H7 (cell line): Measurements from ENCODE around the gene ABL1. TPM values are rescaled to one million over a fixed set of nuclear protein-coding genes. Genes with fewer than 3 reads are reported as not detected.

Source experiments
- DNase-seq: peaks from one replicate; pipeline ENCODE4 v3.0.0; 2012
- H3K27me3 ChIP-seq: 2 replicates; pipeline ENCODE4 v1.6.0; 2011; ENCODE audit warnings: mild to moderate bottlenecking, low read length; ENCODE audit not compliant: control insufficient read depth, insufficient read depth
- H3K36me3 ChIP-seq: replicated peaks from 2 replicates; pipeline ENCODE4 v1.5.1; 2011; ENCODE audit warnings: low read length; ENCODE audit not compliant: control insufficient read depth, insufficient read depth
- H3K4me3 ChIP-seq: 2 replicates; pipeline ENCODE4 v1.5.1; 2011; ENCODE audit warnings: low read depth, mild to moderate bottlenecking, control low read depth, low read length, moderate library complexity; ENCODE audit not compliant: insufficient read depth
- total RNA-seq: library from RNA; depleted of rRNA; stranded (reverse); fragments of >200 nt; shearing (Covaris generic); gene quantifications from 2 replicates; pipeline ENCODE4 v1.2.3, GENCODE V29; 2014

ABL1 gene
- total RNA-seq, 1 experiment from 2014 or later, result 57.6 TPM

DNA sequence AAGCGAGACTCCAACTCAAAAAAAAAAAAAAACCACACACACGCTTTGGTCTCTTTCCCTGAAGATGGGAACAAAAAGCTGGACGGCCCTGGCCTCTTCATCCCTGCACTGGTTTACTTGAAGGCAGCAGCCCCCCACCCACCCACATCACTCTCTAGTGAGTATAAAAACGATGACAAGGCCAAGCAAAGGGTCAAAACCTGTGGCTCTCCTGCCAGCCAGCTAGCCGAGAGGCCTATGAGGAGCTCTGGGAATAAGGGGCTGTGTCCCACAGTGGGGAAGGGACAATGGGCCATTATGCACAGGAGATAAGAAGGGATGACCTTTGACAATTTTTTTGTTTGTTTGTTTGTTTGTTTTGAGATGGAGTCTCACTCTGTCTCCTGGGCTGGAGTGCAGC is 48.4 kb downstream of the ABL1 start:
- Histone ChIP-seq H3K27me3 (no peaks in the 10 kb centered on the region), H3K36me3 (peaks cover 44% of the 10 kb centered on the region), H3K4me3 (no peak overlapping the region)
- no peak for DNase-seq

DNA sequence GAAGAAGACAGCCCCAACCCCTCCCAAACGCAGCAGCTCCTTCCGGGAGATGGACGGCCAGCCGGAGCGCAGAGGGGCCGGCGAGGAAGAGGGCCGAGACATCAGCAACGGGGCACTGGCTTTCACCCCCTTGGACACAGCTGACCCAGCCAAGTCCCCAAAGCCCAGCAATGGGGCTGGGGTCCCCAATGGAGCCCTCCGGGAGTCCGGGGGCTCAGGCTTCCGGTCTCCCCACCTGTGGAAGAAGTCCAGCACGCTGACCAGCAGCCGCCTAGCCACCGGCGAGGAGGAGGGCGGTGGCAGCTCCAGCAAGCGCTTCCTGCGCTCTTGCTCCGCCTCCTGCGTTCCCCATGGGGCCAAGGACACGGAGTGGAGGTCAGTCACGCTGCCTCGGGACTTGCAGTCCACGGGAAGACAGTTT is 49.1 kb downstream of the ABL1 start:
- no peaks in the 10 kb centered on the region for H3K27me3 ChIP-seq
- peaks cover 43% of the 10 kb centered on the region for H3K36me3 ChIP-seq
- DNase-seq, result no peak
- H3K4me3 ChIP-seq, result no peak overlapping the region

DNA sequence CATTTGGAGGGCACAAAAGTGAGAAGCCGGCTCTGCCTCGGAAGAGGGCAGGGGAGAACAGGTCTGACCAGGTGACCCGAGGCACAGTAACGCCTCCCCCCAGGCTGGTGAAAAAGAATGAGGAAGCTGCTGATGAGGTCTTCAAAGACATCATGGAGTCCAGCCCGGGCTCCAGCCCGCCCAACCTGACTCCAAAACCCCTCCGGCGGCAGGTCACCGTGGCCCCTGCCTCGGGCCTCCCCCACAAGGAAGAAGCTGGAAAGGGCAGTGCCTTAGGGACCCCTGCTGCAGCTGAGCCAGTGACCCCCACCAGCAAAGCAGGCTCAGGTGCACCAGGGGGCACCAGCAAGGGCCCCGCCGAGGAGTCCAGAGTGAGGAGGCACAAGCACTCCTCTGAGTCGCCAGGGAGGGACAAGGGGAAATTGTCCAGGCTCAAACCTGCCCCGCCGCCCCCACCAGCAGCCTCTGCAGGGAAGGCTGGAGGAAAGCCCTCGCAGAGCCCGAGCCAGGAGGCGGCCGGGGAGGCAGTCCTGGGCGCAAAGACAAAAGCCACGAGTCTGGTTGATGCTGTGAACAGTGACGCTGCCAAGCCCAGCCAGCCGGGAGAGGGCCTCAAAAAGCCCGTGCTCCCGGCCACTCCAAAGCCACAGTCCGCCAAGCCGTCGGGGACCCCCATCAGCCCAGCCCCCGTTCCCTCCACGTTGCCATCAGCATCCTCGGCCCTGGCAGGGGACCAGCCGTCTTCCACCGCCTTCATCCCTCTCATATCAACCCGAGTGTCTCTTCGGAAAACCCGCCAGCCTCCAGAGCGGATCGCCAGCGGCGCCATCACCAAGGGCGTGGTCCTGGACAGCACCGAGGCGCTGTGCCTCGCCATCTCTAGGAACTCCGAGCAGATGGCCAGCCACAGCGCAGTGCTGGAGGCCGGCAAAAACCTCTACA is 49.8 kb downstream of the ABL1 start:
- H3K36me3 ChIP-seq, result peaks cover 39% of the 10 kb centered on the region

DNA sequence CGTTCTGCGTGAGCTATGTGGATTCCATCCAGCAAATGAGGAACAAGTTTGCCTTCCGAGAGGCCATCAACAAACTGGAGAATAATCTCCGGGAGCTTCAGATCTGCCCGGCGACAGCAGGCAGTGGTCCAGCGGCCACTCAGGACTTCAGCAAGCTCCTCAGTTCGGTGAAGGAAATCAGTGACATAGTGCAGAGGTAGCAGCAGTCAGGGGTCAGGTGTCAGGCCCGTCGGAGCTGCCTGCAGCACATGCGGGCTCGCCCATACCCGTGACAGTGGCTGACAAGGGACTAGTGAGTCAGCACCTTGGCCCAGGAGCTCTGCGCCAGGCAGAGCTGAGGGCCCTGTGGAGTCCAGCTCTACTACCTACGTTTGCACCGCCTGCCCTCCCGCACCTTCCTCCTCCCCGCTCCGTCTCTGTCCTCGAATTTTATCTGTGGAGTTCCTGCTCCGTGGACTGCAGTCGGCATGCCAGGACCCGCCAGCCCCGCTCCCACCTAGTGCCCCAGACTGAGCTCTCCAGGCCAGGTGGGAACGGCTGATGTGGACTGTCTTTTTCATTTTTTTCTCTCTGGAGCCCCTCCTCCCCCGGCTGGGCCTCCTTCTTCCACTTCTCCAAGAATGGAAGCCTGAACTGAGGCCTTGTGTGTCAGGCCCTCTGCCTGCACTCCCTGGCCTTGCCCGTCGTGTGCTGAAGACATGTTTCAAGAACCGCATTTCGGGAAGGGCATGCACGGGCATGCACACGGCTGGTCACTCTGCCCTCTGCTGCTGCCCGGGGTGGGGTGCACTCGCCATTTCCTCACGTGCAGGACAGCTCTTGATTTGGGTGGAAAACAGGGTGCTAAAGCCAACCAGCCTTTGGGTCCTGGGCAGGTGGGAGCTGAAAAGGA is 50.7 kb downstream of the ABL1 start:
- no peak for DNase-seq
- Histone ChIP-seq H3K36me3 (peaks cover 35% of the 10 kb centered on the region), H3K4me3 (no peak overlapping the region), H3K27me3 (no peaks in the 10 kb centered on the region)

More for the DNA sequence above, 49.8 kb downstream of the ABL1 start:
- Histone ChIP-seq H3K27me3 (no peaks in the 10 kb centered on the region), H3K4me3 (no peak overlapping the region)
- no peak for DNase-seq

DNA sequence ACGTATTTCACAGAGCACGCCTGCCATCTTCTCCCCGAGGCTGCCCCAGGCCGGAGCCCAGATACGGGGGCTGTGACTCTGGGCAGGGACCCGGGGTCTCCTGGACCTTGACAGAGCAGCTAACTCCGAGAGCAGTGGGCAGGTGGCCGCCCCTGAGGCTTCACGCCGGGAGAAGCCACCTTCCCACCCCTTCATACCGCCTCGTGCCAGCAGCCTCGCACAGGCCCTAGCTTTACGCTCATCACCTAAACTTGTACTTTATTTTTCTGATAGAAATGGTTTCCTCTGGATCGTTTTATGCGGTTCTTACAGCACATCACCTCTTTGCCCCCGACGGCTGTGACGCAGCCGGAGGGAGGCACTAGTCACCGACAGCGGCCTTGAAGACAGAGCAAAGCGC is 51.9 kb downstream of the ABL1 start:
- no peak for DNase-seq
- H3K36me3 ChIP-seq, result peaks cover 29% of the 10 kb centered on the region
- H3K4me3 ChIP-seq, result no peak overlapping the region
- no peaks in the 10 kb centered on the region for H3K27me3 ChIP-seq

DNA sequence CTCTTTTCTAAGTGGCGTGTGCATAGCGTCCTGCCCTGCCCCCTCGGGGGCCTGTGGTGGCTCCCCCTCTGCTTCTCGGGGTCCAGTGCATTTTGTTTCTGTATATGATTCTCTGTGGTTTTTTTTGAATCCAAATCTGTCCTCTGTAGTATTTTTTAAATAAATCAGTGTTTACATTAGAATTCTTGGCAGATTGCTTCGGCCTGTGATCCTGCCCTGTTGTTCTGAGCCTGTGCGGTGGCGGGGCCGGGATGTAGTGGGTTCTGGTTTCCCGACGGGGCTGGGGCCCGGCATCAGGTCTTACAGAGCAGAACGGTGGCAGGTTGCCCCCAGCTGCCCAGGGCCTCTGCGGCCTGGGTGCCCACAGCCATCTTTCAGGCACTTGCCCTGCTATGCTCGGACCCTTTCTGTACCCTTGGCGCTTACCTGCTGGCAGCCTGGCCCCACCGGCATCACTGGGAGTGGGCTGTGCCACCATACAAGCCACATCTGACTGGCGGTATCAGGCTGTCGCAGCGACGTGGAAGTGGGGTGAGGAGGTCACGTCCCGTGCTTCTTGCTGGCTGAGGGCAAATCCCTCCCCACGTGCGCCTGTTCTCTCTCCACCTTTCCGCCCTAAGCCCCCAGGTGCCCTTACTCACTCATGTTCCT is 52.6 kb downstream of the ABL1 start:
- Histone ChIP-seq H3K36me3 (peaks cover 28% of the 10 kb centered on the region), H3K4me3 (no peak overlapping the region), H3K27me3 (no peaks in the 10 kb centered on the region)
- no peak for DNase-seq

DNA sequence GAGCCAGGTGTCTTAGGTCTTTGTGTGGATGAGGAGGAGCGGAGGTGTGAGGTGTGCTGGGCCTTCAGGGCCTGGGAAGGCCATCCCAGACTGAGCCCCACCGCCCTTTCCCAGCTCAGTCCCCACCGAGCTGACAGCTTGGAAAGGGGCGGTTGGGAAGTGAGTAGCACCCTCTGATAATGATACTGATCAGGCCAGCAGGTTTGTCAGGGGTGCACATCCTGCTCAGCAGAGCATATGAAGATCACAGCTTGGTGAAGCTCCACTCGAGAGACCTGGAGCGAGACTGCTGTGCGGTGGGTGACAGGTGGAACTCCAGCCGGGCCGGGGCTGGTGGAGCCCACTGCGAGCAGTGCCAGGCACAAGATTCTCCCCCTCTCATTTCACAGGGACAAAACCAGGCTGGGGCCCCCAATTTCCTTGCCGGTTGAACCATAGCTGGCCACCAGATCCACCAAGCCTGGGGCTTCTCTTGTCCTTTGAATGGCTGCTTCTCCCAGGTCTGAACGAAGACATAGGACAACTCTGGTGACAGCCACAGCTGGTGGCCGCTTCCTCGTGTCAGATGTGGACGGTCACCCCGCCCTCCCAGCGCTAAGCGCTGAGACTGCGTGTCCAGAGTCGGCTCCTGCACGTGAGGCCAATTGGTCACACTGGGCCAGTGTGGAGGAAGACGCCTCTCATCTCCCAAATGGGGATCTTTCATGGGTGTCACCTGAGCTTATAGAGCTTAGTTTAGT is 53.3 kb downstream of the ABL1 start:
- H3K36me3 ChIP-seq, result peaks cover 26% of the 10 kb centered on the region
- DNase-seq, result no peak
- H3K27me3 ChIP-seq, result no peaks in the 10 kb centered on the region
- no peak overlapping the region for H3K4me3 ChIP-seq

DNA sequence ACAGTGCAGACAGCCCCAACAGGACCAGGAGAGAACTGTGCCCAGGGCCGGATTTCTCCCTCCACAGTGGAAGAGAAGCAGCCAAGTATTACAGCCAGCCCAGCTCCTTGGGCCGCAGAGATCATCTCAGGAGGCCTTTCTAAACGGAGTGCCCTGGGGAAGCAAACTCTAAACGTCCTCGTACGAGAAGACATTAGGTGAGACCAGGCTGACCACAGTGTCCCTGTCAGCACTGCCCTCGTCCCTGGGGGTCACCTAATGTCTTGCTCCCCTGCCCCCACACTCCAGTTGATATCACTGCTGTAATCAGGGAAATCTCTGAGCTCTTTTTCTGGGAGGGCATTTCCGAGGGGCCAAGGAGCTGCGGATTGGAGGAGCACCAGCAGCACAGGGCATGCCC is 55.1 kb downstream of the ABL1 start:
- Histone ChIP-seq H3K36me3 (peaks cover 22% of the 10 kb centered on the region), H3K27me3 (no peaks in the 10 kb centered on the region), H3K4me3 (no peak overlapping the region)
- DNase-seq, result no peak

DNA sequence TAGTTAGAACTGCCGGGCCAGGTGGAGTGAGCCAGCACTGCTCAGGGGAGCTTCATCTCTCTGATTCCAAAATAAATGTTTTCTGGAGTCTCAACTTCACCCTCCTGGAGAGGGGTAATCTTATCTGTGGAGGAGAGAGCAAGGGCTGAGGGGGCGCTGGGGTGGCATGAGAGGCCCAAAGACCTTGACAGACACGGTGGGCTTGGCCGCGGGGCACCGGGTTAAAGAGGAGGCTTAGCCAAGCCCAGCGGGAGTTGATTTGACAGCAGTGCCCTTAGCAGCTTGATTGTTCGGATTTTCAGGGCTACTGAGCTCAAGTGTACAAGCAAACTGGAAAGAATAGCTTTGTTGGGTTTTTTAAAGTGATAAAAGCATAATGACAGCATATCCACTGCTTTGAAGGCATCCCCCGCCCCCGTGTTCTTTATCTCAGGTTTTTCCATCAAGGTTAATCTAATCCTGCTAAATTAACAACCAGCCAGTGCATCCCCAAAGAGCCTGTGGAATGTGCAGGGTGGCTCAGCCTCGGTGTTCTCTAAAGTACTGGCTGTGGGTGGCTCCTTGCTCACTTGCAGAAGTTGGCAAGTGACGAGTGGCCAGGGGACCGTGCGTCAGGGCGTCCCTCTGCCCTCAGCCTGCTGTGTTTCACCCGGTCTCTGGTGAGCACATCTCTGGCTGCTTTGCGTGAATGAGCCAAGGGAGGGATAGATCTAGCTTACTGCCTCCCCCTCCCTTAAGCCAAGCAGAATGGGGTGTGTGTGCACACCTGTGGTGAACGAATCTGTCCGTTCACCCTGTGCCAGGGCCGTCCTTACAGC is 56.0 kb downstream of the ABL1 start:
- Histone ChIP-seq H3K27me3 (no peaks in the 10 kb centered on the region), H3K36me3 (peaks cover 19% of the 10 kb centered on the region), H3K4me3 (no peak overlapping the region)
- no peak for DNase-seq

DNA sequence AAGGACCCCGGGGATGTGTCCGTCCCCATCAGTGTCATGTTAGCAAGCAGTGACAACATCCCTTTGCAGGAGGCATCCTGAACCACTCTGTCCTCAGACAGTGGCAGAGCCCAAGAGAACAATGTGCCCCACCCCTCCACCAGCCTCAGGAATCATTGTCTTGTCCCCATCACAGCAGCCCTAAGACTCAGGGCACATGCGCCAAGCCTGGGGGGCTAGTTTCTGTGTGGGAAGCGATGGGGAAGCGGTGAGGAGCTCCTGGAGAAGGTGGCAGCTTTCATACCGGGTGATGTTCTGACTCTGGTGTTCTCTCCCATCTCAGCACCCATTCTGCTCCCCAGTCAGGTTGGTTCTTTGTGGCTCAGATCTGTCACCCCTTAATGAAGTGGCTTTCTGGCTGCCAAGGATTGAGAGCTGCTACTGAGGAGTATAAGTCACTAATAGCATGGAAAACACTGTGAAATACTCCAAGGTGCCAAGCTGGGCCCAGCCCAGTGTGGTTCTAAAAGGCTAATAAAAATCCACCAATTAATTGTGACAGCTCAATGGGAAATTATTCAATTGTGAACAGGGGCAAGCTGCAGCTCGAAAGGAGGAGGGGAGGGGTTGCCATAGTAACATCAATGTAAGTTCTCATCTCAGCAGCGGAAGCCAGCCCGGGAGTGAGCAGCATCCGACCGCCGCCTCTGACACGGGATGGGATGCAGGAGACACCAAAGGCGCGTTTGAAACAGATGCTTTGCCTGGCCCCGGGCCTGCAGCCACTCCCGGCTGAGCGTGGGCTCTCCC is 56.8 kb downstream of the ABL1 start:
- no peak for DNase-seq

DNA sequence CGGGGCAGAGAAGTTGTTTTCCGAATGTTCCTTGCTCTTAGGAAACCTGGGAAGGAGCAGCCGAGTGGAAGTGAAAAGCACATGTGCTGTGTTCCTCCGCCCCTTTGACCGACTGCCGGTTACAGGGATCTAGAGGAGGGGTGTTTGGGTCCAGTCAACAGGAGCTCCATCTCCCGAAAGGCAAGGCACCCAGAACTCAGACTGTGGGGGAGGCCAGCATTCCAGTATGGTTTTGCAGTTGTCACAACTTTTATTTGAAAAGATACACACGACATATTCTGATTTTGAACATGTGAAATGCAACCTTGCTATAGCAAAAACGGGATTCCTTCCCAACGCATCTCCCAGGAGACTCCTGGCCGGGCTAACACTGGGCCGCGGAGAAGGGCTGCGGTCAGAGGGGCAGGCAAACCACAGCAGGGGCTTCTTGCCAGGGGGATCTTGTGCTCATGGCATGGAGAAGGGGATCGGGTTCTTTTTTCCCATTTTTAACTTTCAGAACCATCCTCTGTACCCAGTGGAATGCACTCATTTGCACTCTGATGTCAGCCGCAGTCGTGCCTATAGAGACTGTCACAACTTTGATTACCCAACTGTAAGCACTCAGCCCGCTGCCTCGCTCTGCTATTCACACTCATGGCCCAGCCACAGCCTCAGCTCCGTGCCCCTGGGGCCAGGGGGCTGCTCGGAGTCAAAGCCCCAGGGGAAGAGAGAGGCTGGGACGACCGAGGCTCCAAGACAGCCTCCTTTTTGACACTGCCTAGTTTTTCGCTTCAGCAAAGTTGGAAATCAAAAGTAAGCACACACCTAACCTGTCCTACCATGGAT is 57.6 kb downstream of the ABL1 start:
- Histone ChIP-seq H3K4me3 (no peak overlapping the region), H3K27me3 (no peaks in the 10 kb centered on the region), H3K36me3 (peaks cover 13% of the 10 kb centered on the region)
- no peak for DNase-seq

More for the DNA sequence above, 56.8 kb downstream of the ABL1 start:
- Histone ChIP-seq H3K27me3 (no peaks in the 10 kb centered on the region), H3K4me3 (no peak overlapping the region), H3K36me3 (peaks cover 13% of the 10 kb centered on the region)
